SU-DHL-6 (cell line): Measurements from ENCODE around the gene MAN1B1.

Experiments
- EZH2phosphoT487 ChIP-seq: fragments of 200-600 bp; sonication (generic), shearing (Covaris generic); conservative IDR thresholded peaks from 2 replicates; pipeline ENCODE4 v1.6.1; 2018; ENCODE audit warnings: mild to moderate bottlenecking, antibody characterized with exemption, low read length, moderate library complexity, mixed read lengths
- TF ChIP-seq, protein P1 (sequence below): fragments of 200-600 bp; sonication (generic); IDR thresholded peaks from one replicate; pipeline ENCODE4 v1.5.1; 2017; ENCODE audit warnings: antibody characterized with exemption, mild to moderate bottlenecking, low read length, moderate library complexity; ENCODE audit not compliant: insufficient read depth, poor library complexity, severe bottlenecking

DNA sequence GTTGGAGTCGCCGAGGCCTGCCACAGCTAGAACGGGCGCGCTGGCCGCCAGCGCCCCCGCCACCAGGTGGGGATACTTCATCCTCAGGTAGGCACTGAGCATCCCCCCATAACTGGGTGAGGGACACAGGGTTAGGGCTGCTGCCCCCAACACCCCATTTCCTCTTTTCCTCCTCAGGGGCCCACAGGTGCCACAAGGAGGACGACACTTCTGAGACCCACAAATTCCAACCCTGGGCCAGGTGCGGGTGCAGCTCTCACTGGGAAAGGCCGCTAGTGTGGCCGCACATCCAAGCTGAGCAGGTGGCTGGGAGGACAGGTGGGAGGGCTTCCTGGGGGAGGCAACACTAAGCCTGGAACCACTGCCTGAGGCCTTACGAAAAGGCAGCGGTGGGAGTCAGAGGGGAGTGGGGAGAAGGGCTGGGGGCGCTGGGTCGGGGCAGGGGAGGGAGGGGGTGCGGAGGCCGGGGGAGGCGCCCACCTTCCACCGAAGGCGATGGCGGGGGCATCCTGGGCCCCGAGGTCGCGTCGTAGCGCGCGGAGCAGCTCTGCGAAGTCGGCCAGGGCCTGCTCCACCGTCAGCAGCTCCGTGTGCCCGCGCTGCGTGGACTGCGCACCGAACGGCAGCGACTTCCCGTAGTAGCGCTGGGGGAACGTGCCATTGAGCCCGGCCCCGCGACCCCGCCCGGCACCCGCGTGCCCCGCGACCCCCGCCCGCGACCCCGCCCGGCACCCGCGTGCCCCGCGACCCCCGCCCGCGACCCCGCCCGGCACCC, 26.8 kb downstream of the MAN1B1 start:
- TF ChIP-seq, protein P1, sequence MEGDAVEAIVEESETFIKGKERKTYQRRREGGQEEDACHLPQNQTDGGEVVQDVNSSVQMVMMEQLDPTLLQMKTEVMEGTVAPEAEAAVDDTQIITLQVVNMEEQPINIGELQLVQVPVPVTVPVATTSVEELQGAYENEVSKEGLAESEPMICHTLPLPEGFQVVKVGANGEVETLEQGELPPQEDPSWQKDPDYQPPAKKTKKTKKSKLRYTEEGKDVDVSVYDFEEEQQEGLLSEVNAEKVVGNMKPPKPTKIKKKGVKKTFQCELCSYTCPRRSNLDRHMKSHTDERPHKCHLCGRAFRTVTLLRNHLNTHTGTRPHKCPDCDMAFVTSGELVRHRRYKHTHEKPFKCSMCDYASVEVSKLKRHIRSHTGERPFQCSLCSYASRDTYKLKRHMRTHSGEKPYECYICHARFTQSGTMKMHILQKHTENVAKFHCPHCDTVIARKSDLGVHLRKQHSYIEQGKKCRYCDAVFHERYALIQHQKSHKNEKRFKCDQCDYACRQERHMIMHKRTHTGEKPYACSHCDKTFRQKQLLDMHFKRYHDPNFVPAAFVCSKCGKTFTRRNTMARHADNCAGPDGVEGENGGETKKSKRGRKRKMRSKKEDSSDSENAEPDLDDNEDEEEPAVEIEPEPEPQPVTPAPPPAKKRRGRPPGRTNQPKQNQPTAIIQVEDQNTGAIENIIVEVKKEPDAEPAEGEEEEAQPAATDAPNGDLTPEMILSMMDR: no peak
- TF ChIP-seq EZH2phosphoT487: no peak
